GM19372 (cell line): ENCODE results near the gene SYT1.
"Not testable (repeated sequence)": the region's sequence is repeated elsewhere in the genome, so short reads cannot be mapped to it uniquely, and the experiment has no call there.

Experiments
- ATAC-seq: cut with Tn5 transposase; IDR thresholded peaks from one replicate; pipeline ENCODE4 v1.9.1; 2021; ENCODE audit warnings: mild to moderate bottlenecking, low read depth, moderate library complexity; ENCODE audit not compliant: unreplicated experiment

SYT1 gene

GRCh38 chr12:78864403-78864869, at the start of gene SYT1:
Gene SYT1, plus strand, starts transcription at chr12:78864774.
- peak; percentile 44 for ATAC-seq

- ATAC-seq = no peak
Measured at GRCh38 chr12:78818487-78818886, 46.1 kb upstream of the SYT1 start.

- ATAC-seq = no peak
Measured at GRCh38 chr12:78820946-78821345, 43.6 kb upstream of the SYT1 start.

- no peak for ATAC-seq
Measured at GRCh38 chr12:78824918-78825317, 39.7 kb upstream of the SYT1 start.

- no peak for ATAC-seq
Measured at GRCh38 chr12:78829690-78830089, 34.9 kb upstream of the SYT1 start.

- ATAC-seq = no peak
Measured at GRCh38 chr12:78835493-78835892, 29.1 kb upstream of the SYT1 start.

- not testable (repeated sequence) for ATAC-seq
Measured at GRCh38 chr12:78840518-78841019, 24.0 kb upstream of the SYT1 start.

- ATAC-seq = no peak
Measured at GRCh38 chr12:78853231-78853630, 11.3 kb upstream of the SYT1 start.

- ATAC-seq = peak; percentile 46
Measured at GRCh38 chr12:78863482-78864402, 832 bp upstream of the SYT1 start.

GRCh38 chr12:78864870-78865463, 393 bp downstream of the SYT1 start:
- ATAC-seq = peak; percentile 19

GRCh38 chr12:78865516-78865915, 942 bp downstream of the SYT1 start:
- ATAC-seq = no peak

GRCh38 chr12:78866518-78866917, 1.9 kb downstream of the SYT1 start:
- no peak for ATAC-seq

- no peak for ATAC-seq
Measured at GRCh38 chr12:78870539-78870938, 6.0 kb downstream of the SYT1 start.

- ATAC-seq = no peak
Measured at GRCh38 chr12:78871566-78871965, 7.0 kb downstream of the SYT1 start.

- no peak for ATAC-seq
Measured at GRCh38 chr12:78878459-78878858, 13.9 kb downstream of the SYT1 start.

GRCh38 chr12:78878866-78879265, 14.3 kb downstream of the SYT1 start:
- no peak for ATAC-seq

GRCh38 chr12:78880078-78880477, 15.5 kb downstream of the SYT1 start:
- no peak for ATAC-seq

- ATAC-seq = no peak
Measured at GRCh38 chr12:78881685-78882084, 17.1 kb downstream of the SYT1 start.

GRCh38 chr12:78885466-78885865, 20.9 kb downstream of the SYT1 start:
- no peak for ATAC-seq

GRCh38 chr12:78886719-78887407, 22.3 kb downstream of the SYT1 start:
- no peak for ATAC-seq

GRCh38 chr12:78887444-78887843, 22.9 kb downstream of the SYT1 start:
- ATAC-seq = no peak
